ENCODE results near the gene DISP3.
A peak's percentile ranks its signal among the peaks of the same experiment; 100 is the strongest.

The DISP3 gene

GRCh38 chr1:11473491-11474034 lies 5.4 kb upstream of the DISP3 start:
- H3K4me3 ChIP-seq (ENCODE audit: low read length in 2 of 2): no peak overlapping the region
- H3K27ac ChIP-seq (ENCODE audit: low read length): no peak overlapping the region
- no peaks in the 10 kb centered on the region for H3K36me3 ChIP-seq (ENCODE audit: control insufficient read depth in 2 of 2, insufficient read depth in 2 of 2, low read length in 2 of 2)
- peaks cover 0 to 2% of the 10 kb centered on the region in 2 donors for H3K9me3 ChIP-seq (ENCODE audit: control insufficient read depth in 2 of 2, low read length in 2 of 2)
- H3K27me3 ChIP-seq (ENCODE audit: control insufficient read depth in 1 of 2, insufficient read depth in 2 of 2, low read length in 2 of 2): peaks cover 28 to 31% of the 10 kb centered on the region in 2 donors
- H3K4me1 ChIP-seq (ENCODE audit: control insufficient read depth, insufficient read depth, low read length): peaks cover 1% of the 10 kb centered on the region
- H3K9ac ChIP-seq (ENCODE audit: low read length in 2 of 2): no peak overlapping the region

- H3K4me3 ChIP-seq (ENCODE audit: low read length in 2 of 2): no peak overlapping the region
- no peaks in the 10 kb centered on the region for H3K36me3 ChIP-seq (ENCODE audit: control insufficient read depth in 2 of 2, insufficient read depth in 2 of 2, low read length in 2 of 2)
- no peak overlapping the region for H3K9ac ChIP-seq (ENCODE audit: low read length in 2 of 2)
- peaks cover 36 to 41% of the 10 kb centered on the region in 2 donors for H3K27me3 ChIP-seq (ENCODE audit: control insufficient read depth in 1 of 2, insufficient read depth in 2 of 2, low read length in 2 of 2)
- H3K27ac ChIP-seq (ENCODE audit: low read length): no peak overlapping the region
- H3K4me1 ChIP-seq (ENCODE audit: control insufficient read depth, insufficient read depth, low read length): peaks cover 8% of the 10 kb centered on the region
- peaks cover 0 to 2% of the 10 kb centered on the region in 2 donors for H3K9me3 ChIP-seq (ENCODE audit: control insufficient read depth in 2 of 2, low read length in 2 of 2)
Measured at GRCh38 chr1:11474826-11475225, 4.1 kb upstream of the DISP3 start.

GRCh38 chr1:11475748-11476147 lies 3.2 kb upstream of the DISP3 start:
- peaks cover 44 to 50% of the 10 kb centered on the region in 2 donors for H3K27me3 ChIP-seq (ENCODE audit: control insufficient read depth in 1 of 2, insufficient read depth in 2 of 2, low read length in 2 of 2)
- no peak overlapping the region for H3K27ac ChIP-seq (ENCODE audit: low read length)
- no peaks in the 10 kb centered on the region for H3K36me3 ChIP-seq (ENCODE audit: control insufficient read depth in 2 of 2, insufficient read depth in 2 of 2, low read length in 2 of 2)
- no peak overlapping the region for H3K4me3 ChIP-seq (ENCODE audit: low read length in 2 of 2)
- H3K9me3 ChIP-seq (ENCODE audit: control insufficient read depth in 2 of 2, low read length in 2 of 2): peaks cover 0 to 2% of the 10 kb centered on the region in 2 donors
- peaks cover 8% of the 10 kb centered on the region for H3K4me1 ChIP-seq (ENCODE audit: control insufficient read depth, insufficient read depth, low read length)
- no peak overlapping the region for H3K9ac ChIP-seq (ENCODE audit: low read length in 2 of 2)

- peak overlapping the region in 1 of 2 donors; percentile 63 for H3K4me3 ChIP-seq (ENCODE audit: low read length in 2 of 2)
- peaks cover 64 to 68% of the 10 kb centered on the region in 2 donors for H3K27me3 ChIP-seq (ENCODE audit: control insufficient read depth in 1 of 2, insufficient read depth in 2 of 2, low read length in 2 of 2)
Measured at GRCh38 chr1:11479375-11479979, 522 bp downstream of the DISP3 start.

GRCh38 chr1:11481019-11481418 lies 2.1 kb downstream of the DISP3 start:
- H3K9ac ChIP-seq (ENCODE audit: low read length in 2 of 2): no peak overlapping the region
- H3K27me3 ChIP-seq (ENCODE audit: control insufficient read depth in 1 of 2, insufficient read depth in 2 of 2, low read length in 2 of 2): peaks cover 62 to 65% of the 10 kb centered on the region in 2 donors
- no peaks in the 10 kb centered on the region for H3K9me3 ChIP-seq (ENCODE audit: control insufficient read depth in 2 of 2, low read length in 2 of 2)
- H3K36me3 ChIP-seq (ENCODE audit: control insufficient read depth in 2 of 2, insufficient read depth in 2 of 2, low read length in 2 of 2): no peaks in the 10 kb centered on the region
- H3K4me3 ChIP-seq (ENCODE audit: low read length in 2 of 2): no peak overlapping the region
- peaks cover 11% of the 10 kb centered on the region for H3K4me1 ChIP-seq (ENCODE audit: control insufficient read depth, insufficient read depth, low read length)
- no peak overlapping the region for H3K27ac ChIP-seq (ENCODE audit: low read length)

More at GRCh38 chr1:11479375-11479979, 522 bp downstream of the DISP3 start:
- H3K9me3 ChIP-seq (ENCODE audit: control insufficient read depth in 2 of 2, low read length in 2 of 2): no peaks in the 10 kb centered on the region
- H3K27ac ChIP-seq (ENCODE audit: low read length): no peak overlapping the region
- peaks cover 10% of the 10 kb centered on the region for H3K4me1 ChIP-seq (ENCODE audit: control insufficient read depth, insufficient read depth, low read length)
- H3K36me3 ChIP-seq (ENCODE audit: control insufficient read depth in 2 of 2, insufficient read depth in 2 of 2, low read length in 2 of 2): no peaks in the 10 kb centered on the region
- no peak overlapping the region for H3K9ac ChIP-seq (ENCODE audit: low read length in 2 of 2)

GRCh38 chr1:11482198-11482597 lies 3.2 kb downstream of the DISP3 start:
- Histone ChIP-seq H3K4me3 (ENCODE audit: low read length in 2 of 2) (no peak overlapping the region), H3K27ac (ENCODE audit: low read length) (no peak overlapping the region), H3K27me3 (ENCODE audit: control insufficient read depth in 1 of 2, insufficient read depth in 2 of 2, low read length in 2 of 2) (peaks cover 55 to 61% of the 10 kb centered on the region in 2 donors), H3K9ac (ENCODE audit: low read length in 2 of 2) (no peak overlapping the region), H3K9me3 (ENCODE audit: control insufficient read depth in 2 of 2, low read length in 2 of 2) (no peaks in the 10 kb centered on the region), H3K36me3 (ENCODE audit: control insufficient read depth in 2 of 2, insufficient read depth in 2 of 2, low read length in 2 of 2) (no peaks in the 10 kb centered on the region), H3K4me1 (ENCODE audit: control insufficient read depth, insufficient read depth, low read length) (peaks cover 11% of the 10 kb centered on the region)

GRCh38 chr1:11482701-11483479 lies 3.9 kb downstream of the DISP3 start:
- Histone ChIP-seq H3K4me3 (ENCODE audit: low read length in 2 of 2) (no peak overlapping the region), H3K4me1 (ENCODE audit: control insufficient read depth, insufficient read depth, low read length) (peaks cover 11% of the 10 kb centered on the region), H3K9ac (ENCODE audit: low read length in 2 of 2) (no peak overlapping the region), H3K27ac (ENCODE audit: low read length) (no peak overlapping the region), H3K9me3 (ENCODE audit: control insufficient read depth in 2 of 2, low read length in 2 of 2) (no peaks in the 10 kb centered on the region), H3K27me3 (ENCODE audit: control insufficient read depth in 1 of 2, insufficient read depth in 2 of 2, low read length in 2 of 2) (peaks cover 49 to 59% of the 10 kb centered on the region in 2 donors), H3K36me3 (ENCODE audit: control insufficient read depth in 2 of 2, insufficient read depth in 2 of 2, low read length in 2 of 2) (no peaks in the 10 kb centered on the region)

GRCh38 chr1:11483581-11484320 lies 4.8 kb downstream of the DISP3 start:
- peaks cover 40 to 53% of the 10 kb centered on the region in 2 donors for H3K27me3 ChIP-seq (ENCODE audit: control insufficient read depth in 1 of 2, insufficient read depth in 2 of 2, low read length in 2 of 2)

GRCh38 chr1:11484321-11484655 lies 5.3 kb downstream of the DISP3 start:
- H3K9me3 ChIP-seq (ENCODE audit: control insufficient read depth in 2 of 2, low read length in 2 of 2): no peaks in the 10 kb centered on the region
- peaks cover 6% of the 10 kb centered on the region for H3K4me1 ChIP-seq (ENCODE audit: control insufficient read depth, insufficient read depth, low read length)
- no peak overlapping the region for H3K27ac ChIP-seq (ENCODE audit: low read length)
- peaks cover 36 to 52% of the 10 kb centered on the region in 2 donors for H3K27me3 ChIP-seq (ENCODE audit: control insufficient read depth in 1 of 2, insufficient read depth in 2 of 2, low read length in 2 of 2)
- H3K36me3 ChIP-seq (ENCODE audit: control insufficient read depth in 2 of 2, insufficient read depth in 2 of 2, low read length in 2 of 2): no peaks in the 10 kb centered on the region
- no peak overlapping the region for H3K4me3 ChIP-seq (ENCODE audit: low read length in 2 of 2)
- H3K9ac ChIP-seq (ENCODE audit: low read length in 2 of 2): no peak overlapping the region

More at GRCh38 chr1:11483581-11484320, 4.8 kb downstream of the DISP3 start:
- no peaks in the 10 kb centered on the region for H3K9me3 ChIP-seq (ENCODE audit: control insufficient read depth in 2 of 2, low read length in 2 of 2)
- H3K27ac ChIP-seq (ENCODE audit: low read length): no peak overlapping the region
- peaks cover 8% of the 10 kb centered on the region for H3K4me1 ChIP-seq (ENCODE audit: control insufficient read depth, insufficient read depth, low read length)
- no peak overlapping the region for H3K4me3 ChIP-seq (ENCODE audit: low read length in 2 of 2)
- no peak overlapping the region for H3K9ac ChIP-seq (ENCODE audit: low read length in 2 of 2)
- no peaks in the 10 kb centered on the region for H3K36me3 ChIP-seq (ENCODE audit: control insufficient read depth in 2 of 2, insufficient read depth in 2 of 2, low read length in 2 of 2)

GRCh38 chr1:11485191-11485590 lies 6.2 kb downstream of the DISP3 start:
- Histone ChIP-seq H3K4me3 (ENCODE audit: low read length in 2 of 2) (no peak overlapping the region), H3K36me3 (ENCODE audit: control insufficient read depth in 2 of 2, insufficient read depth in 2 of 2, low read length in 2 of 2) (no peaks in the 10 kb centered on the region), H3K27ac (ENCODE audit: low read length) (no peak overlapping the region), H3K9me3 (ENCODE audit: control insufficient read depth in 2 of 2, low read length in 2 of 2) (no peaks in the 10 kb centered on the region), H3K27me3 (ENCODE audit: control insufficient read depth in 1 of 2, insufficient read depth in 2 of 2, low read length in 2 of 2) (peaks cover 30 to 49% of the 10 kb centered on the region in 2 donors), H3K9ac (ENCODE audit: low read length in 2 of 2) (no peak overlapping the region), H3K4me1 (ENCODE audit: control insufficient read depth, insufficient read depth, low read length) (peaks cover 3% of the 10 kb centered on the region)

Data from stomach smooth muscle (tissue), 2 donors.